ENCODE results near the gene TXLNA.

The TXLNA gene

GRCh38 chr1:32246888-32247273, 67.4 kb downstream of the TXLNA start, which contains the start of gene FAM167B:
TSS of gene FAM167B (plus strand) at chr1:32247222. CDS start at chr1:32247422, 200 bp downstream.
- DNase-seq (ENCODE audit: low read depth in 1 of 2, low spot score in 1 of 2), result no peak

GRCh38 chr1:32247452-32247851, 68.0 kb downstream of the TXLNA start:
- DNase-seq (ENCODE audit: low read depth in 1 of 2, low spot score in 1 of 2), result no peak

All from stimulated activated CD4-positive, alpha-beta T cell treated with anti-CD3 and anti-CD28 coated beads, Interleukin-15, amount 100 ng/mL, for 1 hour (primary cell).